GM18951 (cell line): ENCODE data around the gene LANCL3.
"Not testable (repeated sequence)": the region's sequence is repeated elsewhere in the genome, so short reads cannot be mapped to it uniquely, and the experiment has no call there.

Source experiments
- POLR2A ChIP-seq: IDR thresholded peaks from 4 replicates; pipeline ENCODE4 v1.6.1; 2011; ENCODE audit warnings: mild to moderate bottlenecking; ENCODE audit not compliant: insufficient read length, insufficient read depth; ENCODE audit errors: extremely low read depth
- in situ Hi-C: fragments of 300-500 bp; cut with MboI; formaldehyde crosslinking; loops from one replicate; pipeline ENCODE4 v1.12.0; 2022; ENCODE audit warnings: low sequenced_read_pairs, mixed read lengths, inconsistent platforms; ENCODE audit not compliant: unreplicated experiment

LANCL3 gene

DNA sequence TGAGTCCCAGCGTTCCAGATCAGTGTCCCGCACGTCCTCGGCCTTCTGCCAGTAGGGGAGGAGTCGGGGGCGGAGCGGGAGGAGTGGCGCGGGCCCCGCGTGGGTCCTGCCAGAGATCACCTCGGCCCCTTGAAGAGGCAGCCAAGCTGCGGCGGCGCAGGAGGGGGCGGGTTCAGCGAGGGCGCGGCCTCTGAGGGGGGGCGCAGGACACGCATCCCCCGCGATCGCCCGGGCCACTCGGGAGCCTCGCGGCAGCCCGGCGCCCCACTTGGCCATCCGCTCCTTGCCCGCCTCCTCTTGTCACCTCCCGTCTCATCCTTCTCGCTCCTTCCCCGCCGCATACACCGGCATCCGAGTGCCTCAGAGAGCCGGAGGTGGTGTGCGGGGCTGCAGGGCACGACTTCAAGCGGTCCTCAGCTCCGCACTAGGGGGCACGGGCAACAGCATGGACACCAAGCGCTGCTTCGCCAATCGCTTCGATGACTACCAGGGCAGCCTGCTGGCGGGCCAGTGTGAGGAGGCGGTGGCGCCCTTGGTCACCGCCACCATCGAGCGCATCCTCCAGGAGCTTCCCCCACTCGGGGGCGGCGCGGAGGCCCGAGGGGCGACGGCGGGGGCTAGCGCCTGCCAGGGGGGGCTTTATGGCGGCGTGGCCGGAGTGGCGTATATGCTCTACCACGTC is at the start of gene LANCL3:
Gene LANCL3, plus strand, starts transcription at position 236 of the 682 bp plus-strand sequence. Its CDS starts 210 bp downstream, at position 446.
- in situ Hi-C loops = not testable (repeated sequence)

- in situ Hi-C loops = not testable (repeated sequence)
Measured at GRCh38 chrX:37523673-37524072, 47.8 kb upstream of the LANCL3 start.

DNA sequence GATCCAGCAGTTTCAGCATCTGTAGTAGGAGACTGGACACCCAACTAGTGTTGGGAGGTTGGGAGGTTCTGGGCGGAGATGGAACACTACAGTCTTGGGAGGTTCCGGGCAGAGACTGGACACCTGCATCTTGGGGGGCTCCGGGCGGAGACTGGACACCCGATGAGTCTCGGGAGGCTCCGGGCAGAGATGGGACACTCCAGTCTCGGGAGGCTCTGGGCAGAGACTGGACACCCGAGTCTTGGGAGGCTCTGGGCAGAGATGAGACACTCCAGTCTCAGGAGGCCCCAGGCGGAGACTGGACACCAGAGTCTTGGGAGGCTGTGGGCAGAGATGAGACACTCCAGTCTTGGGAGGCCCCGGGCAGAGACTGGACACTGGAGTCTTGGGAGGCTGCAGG is 29.5 kb upstream of the LANCL3 start:
- in situ Hi-C loops = no loop called here
- TF ChIP-seq POLR2A = no peak

DNA sequence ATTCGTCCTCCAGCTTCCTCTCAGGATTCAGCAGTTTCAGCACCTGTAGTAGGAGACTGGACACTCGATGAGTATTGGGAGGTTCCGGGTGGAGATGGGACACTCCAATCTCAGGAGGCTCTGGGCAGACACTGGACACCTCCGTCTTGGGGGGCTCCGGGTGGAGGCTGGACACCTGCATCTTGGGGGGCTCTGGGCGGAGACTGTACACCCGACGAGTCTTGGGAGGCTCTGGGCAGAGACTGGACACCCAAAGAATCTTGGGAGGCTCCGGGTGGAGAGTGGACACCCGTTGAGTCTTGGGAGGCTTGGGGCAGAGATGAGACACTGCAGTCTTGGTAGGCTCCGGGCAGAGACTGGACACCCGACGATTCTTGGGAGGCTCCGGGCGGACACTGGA is 28.7 kb upstream of the LANCL3 start:
- in situ Hi-C loops = no loop called here
- TF ChIP-seq POLR2A = no peak

DNA sequence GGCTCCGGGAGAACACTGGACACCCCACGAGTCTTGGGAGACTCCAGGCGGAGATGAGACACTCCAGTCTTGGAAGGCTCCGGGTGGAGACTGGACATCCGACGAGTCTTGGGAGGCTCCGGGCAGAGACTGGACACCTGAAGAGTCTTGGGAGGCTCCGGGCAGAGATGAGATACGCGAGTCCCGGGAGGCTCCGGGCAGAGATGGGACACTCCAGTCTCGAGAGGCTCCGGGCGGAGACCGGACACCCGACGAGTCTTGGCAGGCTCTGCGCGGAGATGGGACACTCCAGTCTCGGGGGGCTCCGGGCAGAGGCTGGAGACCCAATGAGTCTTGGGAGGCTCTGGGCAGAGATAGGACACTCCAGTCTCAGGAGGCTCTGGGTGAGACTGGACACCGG is 28.1 kb upstream of the LANCL3 start:
- no peak for TF ChIP-seq POLR2A
- in situ Hi-C loops = no loop called here

DNA sequence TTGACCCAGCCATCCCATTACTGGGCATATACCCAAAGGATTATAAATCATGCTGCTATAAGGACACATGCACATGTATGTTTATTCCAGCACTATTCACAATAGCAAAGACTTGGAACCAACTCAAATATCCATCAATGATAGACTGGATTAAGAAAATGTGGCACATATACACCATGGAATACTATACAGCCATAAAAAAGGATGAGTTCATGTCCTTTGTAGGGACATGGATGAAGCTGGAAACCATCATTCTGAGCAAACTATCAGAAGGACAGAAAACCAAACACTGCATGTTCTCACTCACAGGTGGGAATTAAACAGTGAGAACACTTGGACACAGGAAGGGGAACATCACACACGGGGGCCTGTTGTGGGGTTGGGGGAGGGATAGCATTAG is 26.9 kb upstream of the LANCL3 start:
- in situ Hi-C loops = not testable (repeated sequence)

DNA sequence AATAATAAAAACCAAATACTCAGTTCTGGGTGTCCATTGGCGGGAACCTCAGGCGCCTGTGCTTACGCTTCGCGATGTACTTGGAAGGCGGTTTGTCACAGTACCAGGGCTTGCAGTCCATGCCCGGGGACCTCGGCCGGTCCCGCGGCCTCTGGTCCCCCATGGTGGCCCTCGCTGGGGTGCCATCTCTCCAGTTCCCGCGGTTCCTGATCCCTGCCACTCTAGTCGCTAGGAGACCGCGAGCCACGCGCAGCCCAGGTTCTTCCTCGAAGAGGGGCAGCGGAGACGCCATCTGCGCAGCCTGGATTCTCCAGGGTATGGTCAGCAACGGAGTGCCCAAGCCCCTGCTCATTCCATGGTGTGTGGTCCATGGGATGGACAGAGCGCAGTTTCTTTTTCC is 26.4 kb upstream of the LANCL3 start:
- in situ Hi-C loops = no loop called here
- no peak for TF ChIP-seq POLR2A

DNA sequence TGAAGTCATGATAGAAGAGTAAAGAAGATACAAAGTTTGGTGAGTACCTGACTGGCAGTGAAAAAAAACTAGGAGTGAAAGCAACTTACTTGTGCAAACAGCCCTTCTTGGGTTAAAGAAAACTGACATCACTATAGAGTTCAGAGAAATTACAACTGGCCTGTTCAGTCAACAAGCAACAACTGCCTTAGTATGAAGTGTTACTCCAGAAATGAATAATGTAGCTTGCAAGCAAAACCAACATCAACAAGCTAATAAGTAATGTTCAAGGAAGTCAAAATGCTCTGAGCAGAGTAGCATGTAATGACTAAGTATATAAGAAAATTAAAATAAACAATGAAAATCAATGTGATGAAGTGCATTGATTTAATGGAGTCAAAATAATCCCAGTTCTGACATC is 21.8 kb upstream of the LANCL3 start:
- in situ Hi-C loops = not testable (repeated sequence)

DNA sequence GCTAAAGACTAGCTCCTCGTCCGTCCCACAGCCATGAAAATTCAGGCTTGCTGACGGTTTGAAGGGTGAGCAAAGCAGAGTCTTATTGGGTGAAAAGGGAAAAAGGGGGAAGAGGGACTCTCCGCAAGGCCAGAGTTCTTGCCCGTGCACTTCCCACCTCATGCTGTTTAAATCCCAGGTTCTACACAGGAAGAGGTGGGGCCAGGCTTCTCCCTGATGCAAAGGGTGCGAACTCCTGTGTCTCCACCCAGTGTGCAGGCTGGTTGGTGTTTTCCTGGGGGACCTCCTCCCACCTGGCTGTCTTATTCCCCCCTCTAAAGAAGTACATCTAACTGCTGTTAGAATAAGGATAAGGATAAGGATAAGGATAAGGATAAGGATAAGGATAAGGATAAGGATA is 18.0 kb upstream of the LANCL3 start:
- TF ChIP-seq POLR2A = no peak
- in situ Hi-C loops = no loop called here

DNA sequence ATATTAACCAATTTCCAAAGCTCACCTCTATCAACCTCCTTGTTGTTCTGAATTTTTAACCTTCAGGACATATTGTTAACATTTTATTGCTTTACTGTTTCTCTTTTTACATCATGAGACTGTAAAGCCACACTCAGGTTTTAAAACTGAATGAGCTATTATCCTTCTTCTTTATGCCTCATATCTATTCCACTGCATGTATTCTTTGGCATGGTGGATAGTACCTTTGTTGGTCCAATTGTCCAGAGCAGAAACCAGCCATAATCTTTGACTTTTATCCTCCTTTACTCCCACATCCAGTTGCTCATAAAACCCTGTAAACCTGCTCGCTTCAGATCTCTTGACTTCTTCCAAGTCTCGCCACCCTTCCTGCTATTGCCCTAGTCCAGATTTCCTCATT is 6.2 kb upstream of the LANCL3 start:
- in situ Hi-C loops = loop anchor here (10.0 kb wide), 1 partner anchor 580 kb away; no protein-coding TSS in a partner anchor

- in situ Hi-C loops = not testable (repeated sequence)
Measured at GRCh38 chrX:37570349-37570748, 1.1 kb upstream of the LANCL3 start.

DNA sequence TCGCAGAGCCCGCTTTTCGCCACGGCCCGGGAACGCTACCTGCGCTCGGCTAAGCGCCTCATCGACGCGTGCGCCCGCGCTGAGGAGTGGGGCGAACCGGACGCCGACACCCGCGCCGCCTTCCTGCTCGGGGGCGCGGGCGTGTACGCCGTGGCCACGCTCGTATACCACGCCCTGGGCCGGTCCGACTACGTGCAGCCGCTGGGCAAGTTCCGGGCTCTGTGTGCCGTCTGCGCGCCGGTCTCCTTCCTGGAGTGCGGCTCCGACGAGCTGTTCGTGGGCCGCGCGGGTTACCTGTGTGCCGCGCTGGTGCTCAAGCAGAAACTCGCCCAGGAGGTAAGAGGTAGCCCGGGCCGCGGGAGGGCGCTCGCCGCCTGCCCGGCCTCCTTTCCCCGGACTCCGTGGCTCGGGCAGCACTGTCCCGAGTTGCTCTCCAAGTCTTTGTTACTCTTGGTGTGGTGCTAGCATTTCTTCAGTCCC is 687 bp downstream of the LANCL3 start:
- in situ Hi-C loops = not testable (repeated sequence)

DNA sequence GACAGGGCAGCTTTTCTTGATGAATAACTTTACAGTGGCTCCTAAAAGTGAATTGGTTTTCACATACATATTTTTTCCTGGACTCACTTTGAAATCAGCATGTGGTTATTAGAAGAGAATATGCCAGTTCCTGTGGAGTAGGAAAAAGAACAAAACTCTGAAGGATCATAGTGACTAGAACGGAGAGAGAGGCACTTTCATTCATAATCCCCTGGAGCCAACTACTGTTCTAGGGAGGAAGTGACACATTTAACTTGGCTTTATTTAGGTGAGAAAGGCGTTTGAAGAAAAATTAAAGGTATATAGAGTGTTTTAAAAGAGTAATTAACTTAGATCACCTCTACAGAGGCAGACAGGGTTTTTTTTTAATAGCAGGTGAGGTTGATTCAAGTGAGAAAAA is 1.7 kb downstream of the LANCL3 start:
- in situ Hi-C loops = not testable (repeated sequence)

GRCh38 chrX:37578045-37578444 is 6.6 kb downstream of the LANCL3 start:
- in situ Hi-C loops = no loop called here
- TF ChIP-seq POLR2A = no peak

- in situ Hi-C loops = no loop called here
- no peak for TF ChIP-seq POLR2A
Measured at GRCh38 chrX:37580080-37580479, 8.6 kb downstream of the LANCL3 start.

DNA sequence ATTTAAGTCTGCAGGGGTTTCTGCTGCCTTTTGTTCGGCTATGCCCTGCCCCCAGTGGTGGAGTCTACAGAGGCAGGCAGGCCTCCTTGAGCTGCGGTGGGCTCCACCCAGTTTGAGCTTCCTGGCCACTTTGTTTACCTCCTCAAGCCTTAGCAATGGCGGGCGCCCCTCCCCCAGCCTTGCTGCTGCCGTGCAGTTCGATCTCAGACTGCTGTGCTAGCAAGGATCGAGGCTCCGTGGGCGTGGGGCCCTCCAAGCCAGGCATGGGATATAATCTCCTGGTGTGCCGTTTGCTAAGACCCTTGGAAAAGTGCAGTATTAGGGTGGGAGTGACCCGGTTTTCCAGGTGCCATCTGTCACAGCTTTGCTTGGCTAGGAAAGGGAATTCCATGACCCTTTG is 15.9 kb downstream of the LANCL3 start:
- in situ Hi-C loops = not testable (repeated sequence)
